ENCODE measurements around the gene CD2BP2.
"Not testable (repeated sequence)": the region's sequence is repeated elsewhere in the genome, so short reads cannot be mapped to it uniquely, and the experiment has no call there.

CD2BP2 gene

DNA sequence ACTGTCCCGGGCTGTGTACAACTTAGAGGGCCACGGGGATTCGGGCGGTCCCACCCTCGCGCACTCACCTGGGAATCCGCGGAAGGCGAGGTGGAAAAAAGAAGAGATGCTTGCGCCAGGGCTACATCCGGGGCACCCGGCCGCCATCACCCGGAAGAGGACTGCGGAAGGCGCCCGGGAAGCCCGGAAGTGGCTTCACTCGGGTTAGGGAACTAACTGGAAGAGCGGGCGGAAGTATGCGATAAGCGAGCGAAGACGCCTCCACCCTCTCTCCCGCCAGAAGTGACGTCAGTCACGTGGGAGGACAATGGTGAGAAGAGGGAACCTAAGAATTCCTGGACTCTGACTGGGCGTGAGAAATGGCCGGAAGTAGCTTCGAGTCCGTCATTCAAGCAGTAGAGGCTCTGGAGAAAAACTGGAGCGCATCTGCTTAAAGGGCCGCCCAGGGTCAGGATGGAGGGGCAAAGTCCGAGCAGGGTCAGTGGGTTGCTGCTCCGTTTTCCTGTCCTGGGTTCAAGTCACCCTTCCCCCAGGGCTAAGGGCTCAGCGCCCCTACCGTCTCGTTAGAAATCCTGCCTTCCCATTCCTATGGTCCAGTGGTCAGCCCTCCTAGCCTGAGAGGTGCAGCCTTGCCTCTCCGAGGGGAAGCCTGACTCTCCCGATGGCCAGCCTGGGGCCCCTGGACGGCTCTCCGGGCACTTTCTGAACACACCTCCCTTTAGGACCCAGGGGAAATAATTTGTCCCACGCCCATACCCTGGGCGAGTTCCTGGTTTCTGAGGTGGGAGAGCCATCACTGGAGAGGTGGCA lies at the start of gene CD2BP2:
TSS of gene CD2BP2 (minus strand) at position 165 of the 810 bp plus-strand sequence. CDS start 627 bp downstream, outside the sequence.
- H3K27ac ChIP-seq: peak within 1 kb of the TSS; percentile 94
- peak; percentile 99 for DNase-seq (ENCODE audit: low read depth, low spot score)

DNA sequence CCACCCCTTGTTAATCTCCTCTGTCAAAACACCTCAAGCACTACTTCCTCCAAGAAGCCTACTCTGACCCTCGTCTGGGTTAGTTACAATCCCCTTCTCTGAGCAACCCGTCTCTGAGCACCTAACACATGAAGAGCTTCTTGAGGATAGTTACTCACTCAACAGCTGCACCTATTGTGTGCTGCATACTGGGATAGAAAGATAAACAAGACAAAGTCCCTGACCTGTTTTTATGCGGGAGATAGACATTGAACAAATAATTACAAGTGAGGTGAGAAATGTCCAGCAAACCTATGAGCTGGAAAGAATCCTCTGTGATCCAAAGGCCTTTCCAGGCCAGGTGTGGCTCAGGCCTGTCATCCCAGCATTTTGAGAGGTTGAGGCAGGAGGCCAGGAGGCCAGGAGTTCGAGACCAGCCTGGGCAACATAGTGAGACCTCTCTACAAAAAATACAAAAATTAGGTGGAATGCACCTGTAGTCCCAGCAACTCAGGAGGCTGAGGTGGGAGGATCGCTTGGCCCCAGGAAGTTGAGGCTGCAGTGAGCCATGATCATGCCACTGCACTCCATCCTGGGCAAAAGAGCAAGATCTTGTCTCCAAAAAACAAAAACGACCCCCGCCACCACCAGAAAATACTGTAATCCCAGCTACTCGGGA lies 46.8 kb upstream of the CD2BP2 start:
- no peak overlapping the region for H3K27ac ChIP-seq
- no peak for DNase-seq (ENCODE audit: low read depth, low spot score)

DNA sequence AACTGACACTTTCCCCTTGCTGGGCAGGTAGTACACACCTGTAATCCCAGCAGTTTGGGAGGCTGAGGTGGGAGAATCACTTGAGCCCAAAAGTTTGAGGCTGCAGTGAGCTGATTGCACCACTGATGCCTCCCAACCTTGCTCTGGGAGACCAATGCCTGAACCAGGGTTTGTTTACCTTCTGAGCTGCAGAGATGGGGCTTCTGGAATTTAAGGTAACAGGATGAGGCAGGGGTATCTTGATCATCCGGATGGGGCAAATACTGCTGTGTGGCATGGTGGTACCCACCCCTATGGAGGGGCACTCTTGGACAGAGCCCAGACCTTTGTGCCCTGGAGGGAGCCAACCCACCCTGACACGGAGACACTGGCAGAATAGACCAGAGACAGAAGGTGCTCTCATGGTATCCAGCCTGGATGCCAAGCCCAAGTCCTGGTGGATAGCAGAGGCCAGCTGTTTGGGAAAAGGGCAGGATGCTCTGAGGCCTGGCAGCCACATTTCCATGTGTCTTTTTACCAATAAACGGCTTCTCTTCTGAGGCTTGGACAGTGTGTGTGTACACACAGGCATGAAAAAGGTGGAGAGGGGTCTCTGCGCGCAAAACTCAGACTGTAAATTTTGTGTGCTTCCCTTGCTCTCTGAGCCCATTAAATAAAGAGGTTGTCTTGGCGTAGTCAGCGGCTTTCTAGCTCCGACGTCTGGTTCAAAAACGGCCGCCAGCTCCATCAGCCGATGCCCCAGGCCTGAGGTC lies 44.5 kb upstream of the CD2BP2 start:
- H3K27ac ChIP-seq: peak overlapping the region; percentile 45
- DNase-seq (ENCODE audit: low read depth, low spot score): no peak

DNA sequence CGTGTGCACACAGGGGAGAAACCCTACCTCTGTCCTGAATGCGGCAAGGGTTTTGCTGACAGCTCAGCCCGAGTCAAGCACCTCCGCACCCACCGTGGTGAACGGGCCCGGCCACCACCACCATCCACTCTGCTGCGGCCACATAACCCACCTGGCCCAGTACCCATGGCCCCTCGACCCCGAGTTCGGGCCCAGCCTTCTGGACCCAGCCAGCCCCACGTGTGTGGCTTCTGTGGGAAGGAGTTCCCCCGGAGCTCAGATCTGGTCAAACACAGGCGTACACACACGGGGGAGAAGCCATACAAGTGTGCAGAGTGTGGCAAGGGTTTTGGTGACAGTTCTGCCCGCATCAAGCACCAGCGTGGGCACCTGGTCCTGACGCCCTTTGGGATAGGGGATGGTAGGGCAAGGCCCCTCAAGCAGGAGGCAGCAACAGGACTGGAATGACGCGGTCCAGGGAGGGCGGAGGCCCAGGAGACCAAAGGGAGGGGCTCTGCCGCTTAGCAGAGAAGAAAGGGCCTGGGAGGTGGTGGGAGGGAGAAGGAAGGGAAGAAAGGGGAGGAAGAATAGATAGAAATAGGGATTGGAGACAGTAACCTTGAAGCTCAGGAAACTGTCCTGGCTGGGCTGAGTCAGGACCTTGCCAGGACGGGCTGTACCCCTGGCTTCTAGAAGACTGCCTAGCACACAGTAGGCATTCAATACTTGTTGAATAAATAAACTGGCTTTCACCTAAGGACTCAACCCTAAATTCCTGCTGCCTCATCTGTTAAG lies 43.7 kb upstream of the CD2BP2 start:
- no peak for DNase-seq (ENCODE audit: low read depth, low spot score)
- H3K27ac ChIP-seq: no peak overlapping the region

DNA sequence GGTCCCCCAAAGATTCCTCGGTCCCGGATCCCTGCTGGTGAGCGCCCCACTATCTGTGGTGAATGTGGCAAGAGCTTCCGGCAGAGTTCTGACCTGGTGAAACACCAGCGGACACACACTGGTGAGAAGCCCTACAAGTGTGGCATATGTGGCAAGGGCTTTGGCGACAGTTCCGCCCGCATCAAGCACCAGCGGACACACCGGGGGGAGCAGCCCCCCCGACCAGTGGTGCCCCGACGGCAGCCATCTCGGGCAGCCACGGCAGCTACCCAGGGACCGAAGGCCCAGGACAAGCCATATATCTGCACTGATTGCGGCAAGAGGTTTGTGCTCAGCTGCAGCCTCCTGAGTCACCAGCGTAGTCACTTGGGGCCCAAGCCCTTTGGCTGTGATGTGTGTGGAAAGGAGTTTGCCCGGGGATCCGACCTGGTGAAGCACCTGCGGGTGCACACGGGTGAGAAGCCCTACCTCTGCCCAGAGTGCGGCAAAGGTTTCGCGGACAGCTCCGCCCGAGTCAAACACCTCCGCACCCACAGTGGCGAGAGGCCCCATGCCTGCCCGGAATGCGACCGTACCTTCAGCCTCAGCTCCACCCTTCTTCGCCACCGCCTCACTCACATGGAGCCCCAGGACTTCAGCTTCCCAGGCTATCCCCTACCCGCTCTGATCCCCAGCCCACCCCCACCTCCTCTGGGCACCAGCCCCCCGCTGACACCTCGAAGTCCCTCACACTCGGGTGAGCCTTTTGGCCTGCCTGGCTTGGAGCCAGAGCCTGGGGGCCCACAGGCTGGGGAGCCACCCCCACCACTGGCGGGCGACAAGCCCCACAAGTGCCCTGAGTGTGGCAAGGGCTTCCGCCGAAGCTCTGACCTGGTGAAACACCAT lies 42.9 kb upstream of the CD2BP2 start:
- H3K27ac ChIP-seq: no peak overlapping the region
- no peak for DNase-seq (ENCODE audit: low read depth, low spot score)

DNA sequence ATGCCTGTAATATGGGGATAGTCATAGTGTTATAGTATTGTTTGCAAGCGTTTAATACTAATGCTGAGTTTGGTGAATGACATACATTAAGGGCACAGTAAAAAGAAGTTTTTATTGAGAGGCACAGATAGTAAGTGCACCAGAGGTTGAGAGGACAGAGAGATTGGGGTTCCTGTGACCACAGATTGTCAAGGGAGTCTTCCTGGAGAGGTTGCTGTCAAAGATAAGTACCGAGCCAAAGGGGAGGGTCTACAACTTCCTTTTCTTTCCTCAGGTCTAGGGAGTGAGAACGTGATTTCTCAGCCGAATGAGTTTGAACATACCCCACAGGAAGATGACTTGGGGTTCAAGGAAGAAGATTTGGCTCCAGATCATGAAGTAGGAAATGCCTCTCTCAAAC lies 41.9 kb upstream of the CD2BP2 start:
- DNase-seq (ENCODE audit: low read depth, low spot score): no peak
- H3K27ac ChIP-seq: no peak overlapping the region

DNA sequence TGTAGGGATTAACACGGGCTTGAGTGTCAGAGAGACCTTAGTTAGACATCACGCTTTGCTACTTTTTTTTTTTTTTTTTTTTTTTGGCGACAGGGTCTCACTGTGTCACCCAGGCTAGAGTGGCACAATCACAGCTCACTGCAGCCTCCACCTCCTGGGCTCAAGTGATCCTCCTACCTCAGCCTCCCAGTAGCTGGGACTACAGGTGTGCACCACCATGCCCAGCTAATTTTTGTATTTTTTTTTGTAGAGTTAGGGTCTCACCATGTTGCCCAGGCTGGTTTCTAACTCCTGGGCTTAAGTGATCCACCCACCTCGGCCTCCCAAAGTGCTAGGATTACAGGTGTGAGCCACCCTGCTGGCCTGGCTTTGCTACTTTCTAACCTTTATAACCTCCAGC lies 41.5 kb upstream of the CD2BP2 start:
- not testable (repeated sequence) for DNase-seq (ENCODE audit: low read depth, low spot score)
- H3K27ac ChIP-seq: peak overlapping the region; percentile 66

DNA sequence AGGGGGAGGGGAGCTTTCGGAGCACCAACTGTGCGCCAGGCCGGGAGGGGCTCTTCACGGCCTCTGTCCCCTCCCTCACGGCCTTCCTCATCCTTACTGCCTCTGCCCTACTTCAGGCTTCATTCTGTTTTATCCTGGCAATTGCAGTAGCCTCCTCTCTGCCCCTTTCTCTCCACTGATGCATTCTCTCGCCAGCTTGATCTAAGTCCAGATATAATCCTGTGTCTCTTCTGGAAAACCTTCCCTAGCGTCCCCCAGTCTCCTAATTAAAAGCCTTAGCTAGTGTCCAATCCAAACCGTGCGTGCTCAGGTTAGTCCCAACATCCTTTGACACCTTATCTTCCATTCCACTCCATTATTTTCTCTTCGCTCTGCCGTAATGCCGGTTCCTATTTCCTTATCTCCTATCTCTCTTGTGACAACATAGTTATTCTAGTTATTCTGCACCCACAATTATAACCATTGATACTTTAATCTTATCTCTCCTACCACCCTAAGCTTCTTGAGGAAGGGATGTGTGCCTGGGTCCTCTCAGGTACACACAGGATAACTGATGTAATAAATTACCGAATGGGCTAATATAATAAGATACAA lies 41.0 kb upstream of the CD2BP2 start:
- peak overlapping the region; percentile 66 for H3K27ac ChIP-seq
- no peak for DNase-seq (ENCODE audit: low read depth, low spot score)

DNA sequence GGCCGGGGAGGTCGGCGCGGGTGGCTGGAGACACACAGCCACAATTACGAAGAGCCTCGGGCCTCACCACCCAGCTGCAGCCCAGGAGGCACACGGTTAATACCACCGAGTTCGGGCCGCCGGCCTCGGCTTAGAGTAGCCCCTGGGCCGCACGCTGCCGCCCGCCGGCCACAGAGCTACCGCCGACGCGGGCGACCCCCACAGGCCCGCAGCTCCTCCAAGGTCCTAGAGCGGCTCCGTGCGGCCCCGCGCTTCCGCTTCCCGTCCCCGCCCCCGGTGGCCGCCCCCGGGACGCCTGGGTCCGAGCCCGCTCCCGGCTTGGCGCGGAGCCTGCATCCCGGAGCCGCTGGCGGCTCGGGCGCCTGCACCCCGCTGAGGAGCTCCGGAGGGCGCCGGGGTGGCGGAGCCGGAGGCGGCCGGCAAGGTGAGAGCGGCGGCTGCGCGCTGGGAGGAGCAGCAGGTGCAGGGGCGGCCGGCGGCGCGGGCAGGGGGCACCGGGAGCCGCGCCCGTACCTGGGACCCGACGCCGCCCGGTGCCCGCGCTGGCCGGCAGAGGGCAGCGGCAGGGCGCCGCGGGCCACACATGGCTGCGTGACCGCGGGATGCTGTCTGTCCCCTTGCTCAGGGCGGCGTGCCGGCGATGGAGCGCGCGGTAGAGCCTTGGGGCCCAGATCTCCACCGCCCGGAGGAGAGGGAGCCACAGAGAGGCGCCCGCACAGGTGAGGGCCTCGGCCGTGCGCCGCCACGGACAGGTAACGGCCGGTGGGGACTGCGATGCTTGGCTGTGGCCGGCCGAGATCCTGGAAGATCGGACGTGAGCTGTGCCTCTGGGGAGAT lies 40.3 kb upstream of the CD2BP2 start, which contains the start of gene ZNF48:
TSS of gene ZNF48 (plus strand) at position 266 of the 837 bp plus-strand sequence. CDS start at position 641, 375 bp downstream.
- DNase-seq (ENCODE audit: low read depth, low spot score): no peak
- H3K27ac ChIP-seq: peak within 1 kb of the TSS; percentile 66

DNA sequence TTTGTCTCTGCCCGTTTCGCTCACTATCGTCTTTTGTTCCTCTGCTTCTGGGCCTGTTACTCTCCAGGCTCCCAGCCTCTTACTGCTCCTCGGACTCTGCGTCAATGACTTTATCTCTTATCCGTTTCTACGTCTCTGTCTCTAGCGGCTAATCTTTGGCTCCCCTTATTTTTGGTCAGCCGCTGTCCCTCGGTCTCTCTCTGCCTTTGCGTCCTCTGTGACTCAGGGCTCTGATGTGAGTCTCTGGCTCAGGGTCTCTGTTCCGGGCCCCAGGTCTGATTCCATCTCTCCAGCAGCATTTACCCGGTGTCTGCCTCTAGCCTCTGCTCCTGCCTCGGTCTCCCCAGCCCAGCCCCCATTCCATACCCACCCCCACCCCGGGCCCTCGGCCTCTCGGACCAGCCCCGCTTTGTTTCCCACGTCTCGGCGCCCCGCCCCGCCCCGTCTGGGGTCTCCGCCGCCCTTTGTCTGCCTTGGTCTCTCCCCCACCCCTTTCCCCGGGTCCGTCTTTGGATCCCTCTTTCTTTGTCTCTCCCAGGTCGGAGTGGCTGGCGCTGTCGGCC lies 39.6 kb upstream of the CD2BP2 start:
- no peak for DNase-seq (ENCODE audit: low read depth, low spot score)
- H3K27ac ChIP-seq: peak overlapping the region; percentile 66

DNA sequence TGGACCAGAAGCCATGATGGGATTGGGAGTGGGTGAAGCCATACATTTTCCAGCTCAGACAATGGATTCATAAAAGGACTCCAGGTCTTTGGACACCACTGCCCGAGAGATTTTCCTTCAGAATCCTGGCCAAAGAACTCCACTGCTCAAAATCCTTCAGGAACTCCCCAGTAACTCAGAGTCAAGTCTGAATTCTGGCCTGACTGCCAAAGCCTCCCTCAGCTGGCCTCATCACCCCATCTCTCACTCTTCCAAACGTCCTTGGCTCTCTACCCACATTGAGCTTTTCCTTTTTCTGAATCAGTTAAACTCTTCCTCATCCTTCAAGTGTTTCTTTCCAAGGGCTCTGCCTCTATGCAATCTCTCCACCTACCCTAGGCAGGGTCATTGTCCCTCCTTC lies 28.4 kb upstream of the CD2BP2 start:
- no peak overlapping the region for H3K27ac ChIP-seq
- no peak for DNase-seq (ENCODE audit: low read depth, low spot score)

DNA sequence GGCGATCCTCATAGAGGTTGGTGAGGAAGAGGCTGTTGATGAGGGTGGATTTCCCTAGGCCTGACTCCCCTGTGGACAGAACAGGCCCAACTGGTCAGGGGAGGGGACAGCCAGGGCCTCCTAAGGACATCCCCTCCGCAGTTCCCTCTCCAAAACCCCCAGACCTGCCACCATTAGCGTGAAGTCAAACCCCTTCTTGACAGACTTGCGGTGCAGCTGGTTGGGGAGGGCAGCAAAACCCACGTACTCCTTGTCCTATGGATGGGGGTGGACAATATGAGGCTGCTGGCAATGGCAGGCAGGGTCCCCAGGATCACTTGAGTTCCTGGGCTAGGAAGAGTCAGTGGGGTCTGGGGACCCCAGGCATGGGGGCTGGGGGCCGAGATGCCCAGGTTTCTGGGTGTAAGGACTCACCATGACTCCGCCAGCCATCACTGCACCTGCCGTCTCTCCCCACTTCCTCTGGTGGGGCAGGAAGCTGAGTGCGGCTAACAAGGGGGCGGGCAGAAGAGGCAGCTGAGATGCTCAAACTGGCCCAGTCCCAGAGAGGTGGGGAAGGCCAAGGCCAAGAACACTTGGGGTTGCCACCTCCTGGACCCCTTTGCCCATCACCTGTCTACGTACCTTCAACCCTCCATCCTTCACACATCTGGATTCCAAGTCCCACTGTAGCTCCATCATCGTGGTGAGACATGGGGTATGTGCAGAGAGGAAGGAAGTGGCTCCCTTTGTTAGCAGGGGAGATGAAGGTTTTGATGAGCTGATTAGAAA lies 27.2 kb upstream of the CD2BP2 start, which contains the start of gene SEPTIN1:
TSS of gene SEPTIN1 (minus strand) at position 451 of the 771 bp plus-strand sequence. CDS start at position 432, 19 bp downstream.
- no peak within 1 kb of the TSS for H3K27ac ChIP-seq
- no peak for DNase-seq (ENCODE audit: low read depth, low spot score)

DNA sequence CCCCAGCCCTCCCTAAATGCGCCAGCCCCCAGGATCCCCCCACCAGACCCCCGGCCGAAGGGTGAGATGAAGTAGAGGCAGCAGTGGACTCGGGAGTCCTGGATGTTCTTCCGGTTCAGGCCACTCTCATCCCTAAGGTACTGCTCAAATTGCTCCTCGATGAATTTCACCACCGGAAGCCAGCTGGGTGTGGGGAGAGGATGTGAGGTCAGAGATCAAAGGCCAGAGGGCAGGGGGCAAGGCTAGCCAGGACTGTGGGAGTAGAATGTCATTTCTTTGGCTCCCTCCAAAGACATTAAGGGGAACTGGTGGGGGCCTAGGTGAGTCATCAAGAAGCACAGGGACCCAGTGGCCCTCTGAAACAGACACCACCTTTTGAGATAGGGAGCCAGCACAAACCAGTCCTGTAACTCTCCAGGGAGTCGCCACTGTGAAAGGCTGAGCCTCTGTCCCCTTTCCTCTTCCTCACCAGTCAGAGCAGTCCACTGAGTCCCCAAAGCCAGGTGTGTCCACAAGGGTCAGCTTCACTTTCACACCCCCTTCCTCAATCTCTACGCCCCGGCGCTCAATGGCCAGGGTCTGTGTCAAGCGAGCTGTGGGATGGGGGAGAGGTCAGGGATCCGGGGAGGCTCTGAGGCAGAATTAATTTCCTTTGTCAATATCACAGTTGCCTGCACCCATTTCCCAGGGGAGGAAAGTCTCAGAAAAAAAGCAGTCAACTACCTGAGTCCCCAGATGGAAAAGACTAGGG lies 26.4 kb upstream of the CD2BP2 start:
- no peak overlapping the region for H3K27ac ChIP-seq
- DNase-seq (ENCODE audit: low read depth, low spot score): no peak

DNA sequence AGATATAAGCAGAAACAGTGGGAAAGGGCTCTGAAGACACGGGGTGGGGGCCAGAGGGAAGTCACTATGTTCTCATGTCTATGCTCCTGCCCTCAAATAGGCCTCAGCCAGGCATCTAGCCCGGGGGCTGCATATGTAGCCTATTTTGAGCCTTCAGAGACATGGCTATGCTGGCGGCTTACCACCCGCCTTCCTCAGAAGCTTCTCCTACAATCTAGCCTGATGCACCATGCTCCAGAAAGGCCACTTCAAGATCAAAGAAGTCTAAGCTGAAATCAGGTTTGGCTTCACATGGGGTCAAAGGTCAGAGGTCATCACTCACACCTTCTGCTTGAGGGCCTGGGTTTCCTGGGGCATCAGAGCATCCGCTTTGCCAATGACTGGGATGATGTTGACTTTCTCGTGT lies 25.7 kb upstream of the CD2BP2 start:
- no peak for DNase-seq (ENCODE audit: low read depth, low spot score)
- no peak overlapping the region for H3K27ac ChIP-seq

DNA sequence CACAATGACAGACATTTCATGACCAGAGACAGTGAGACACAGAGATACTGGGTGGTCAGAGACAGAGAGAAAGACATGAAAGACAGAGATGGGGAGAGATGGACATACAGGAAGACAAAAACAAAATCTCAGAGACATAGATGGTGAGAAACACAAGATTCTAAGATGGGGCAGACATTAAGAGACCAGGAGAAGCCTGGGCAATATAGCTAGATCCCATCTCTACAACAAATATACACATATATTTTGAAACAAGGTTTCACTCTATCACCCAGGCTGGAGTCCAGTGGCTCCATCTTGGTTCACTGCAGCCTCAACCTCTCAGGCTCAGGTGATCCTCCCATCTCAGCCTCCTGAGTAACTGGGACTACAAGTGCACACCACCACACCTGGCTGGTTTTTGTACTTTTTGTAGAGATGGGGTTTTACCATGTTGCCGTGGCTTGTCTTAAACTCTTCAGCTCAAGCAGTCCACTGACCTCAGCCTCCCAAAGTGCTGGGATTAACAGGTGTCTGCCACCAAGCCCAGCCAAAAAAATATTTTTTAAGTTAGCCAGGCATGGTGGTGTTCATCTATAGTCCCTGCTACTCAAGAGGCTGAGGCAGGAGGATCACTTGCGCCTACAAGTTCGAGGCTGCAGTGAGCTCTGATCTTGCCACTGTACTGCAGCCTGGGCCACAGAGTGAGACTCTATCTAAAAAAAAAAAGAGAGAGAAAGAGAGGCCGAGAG lies 25.1 kb upstream of the CD2BP2 start:
- no peak overlapping the region for H3K27ac ChIP-seq
- DNase-seq (ENCODE audit: low read depth, low spot score): no peak
